ENCODE data around the gene TMEM201. TPM values are rescaled to one million over a fixed set of nuclear protein-coding genes. Genes with fewer than 3 reads are reported as not detected.

The TMEM201 gene
- total and polyA plus RNA-seq, 2 of the 13 experiments (the other 11 are each of a cell fraction or from before 2014, with no cell fraction given), result 1.5 to 8.2 TPM

GRCh38 chr1:9655836-9656235 is 67.1 kb downstream of the TMEM201 start:
- no peaks in the 10 kb centered on the region for H3K4me1 ChIP-seq (ENCODE audit: insufficient read depth, low read length)
- DNase-seq (ENCODE audit: low spot score) (no peak), FAIRE-seq (no peak), ATAC-seq (no peak)
- peaks cover 7 to 37% of the 10 kb centered on the region in 2 experiments; a peak in 4 of 5 replicates for H3K27me3 ChIP-seq (ENCODE audit: control insufficient read depth in 1 of 2, insufficient read depth in 2 of 2, low read length in 2 of 2)
- no peaks in the 10 kb centered on the region for H4K20me1 ChIP-seq (ENCODE audit: insufficient read depth, low read length)
- no peak overlapping the region for H3K4me3 ChIP-seq (replicated peaks in 1 of 3; ENCODE audit: insufficient read depth in 1 of 3, low read depth in 2 of 3, low read length in 3 of 3)
- no peak overlapping the region for H3K4me2 ChIP-seq (ENCODE audit: low read depth, low read length)
- no peaks in the 10 kb centered on the region for H3K9me3 ChIP-seq (ENCODE audit: low read length)
- H3K27ac ChIP-seq (ENCODE audit: extremely low read length, insufficient read depth, low read length), result no peak overlapping the region
- BruUV-seq (replicated peaks), result no TSS peak
- ChIA-PET CTCF (ENCODE audit: low intra/inter-chr PET ratio, low total read pairs) (no interaction called here), POLR2A (no interaction called here)
- no peak overlapping the region for H2AFZ ChIP-seq (ENCODE audit: low read length)
- intact Hi-C loops (cut with micrococcal nuclease; ENCODE audit: unreplicated experiment) (no loop called here), in situ Hi-C loops (cut with HindIII; ENCODE audit: extremely low pct_ligation_motif_present, low pct_unique_long_range_greater_than_20kb) (no loop called here)
- H3K36me3 ChIP-seq (replicated peaks in 1 of 2; ENCODE audit: control insufficient read depth in 1 of 2, insufficient read depth in 2 of 2, low read length in 2 of 2), result no peaks in the 10 kb centered on the region
- no peaks in the 10 kb centered on the region for H3K79me2 ChIP-seq (ENCODE audit: insufficient read depth, low read length)
- TF ChIP-seq CREBL2 (CRISPR knock-in tag; IDR thresholded peaks at IDR 0.05; ENCODE audit: borderline replicate concordance) (no peak), RNF2 (conservative IDR thresholded peaks at IDR 0.05; ENCODE audit: low read depth) (no peak), CBFB (CRISPR knock-in tag; IDR thresholded peaks at IDR 0.05) (no peak), ZNF691 (CRISPR knock-in tag; IDR thresholded peaks at IDR 0.05; ENCODE audit: borderline replicate concordance, low read depth) (no peak), ZBTB43 (CRISPR knock-in tag; conservative IDR thresholded peaks at IDR 0.05) (no peak), ZNF766 (CRISPR knock-in tag; IDR thresholded peaks at IDR 0.05; ENCODE audit: borderline replicate concordance) (no peak), ZNF276 (CRISPR knock-in tag; IDR thresholded peaks at IDR 0.05; ENCODE audit: low read depth) (no peak)
- 42% methylated on average over 11 of the region's 11 CpGs for WGBS (ENCODE audit: low lambda C conversion rate)
- no peak overlapping the region for H3K9ac ChIP-seq (ENCODE audit: insufficient read depth, low read depth, low read length)
